Thymus (tissue), 11 donors: ENCODE results near the gene TSKU. TPM values are rescaled to one million over a fixed set of nuclear protein-coding genes. Genes with fewer than 3 reads are reported as not detected.

Source experiments
- DNase-seq, 9 donors: peaks; one replicate each; pipeline ENCODE4 v3.0.0-alpha.2; 2013; ENCODE audit warnings: low spot score in 9 of 9, low read depth in 6 of 9, missing footprints in 1 of 9
- H3K27ac ChIP-seq, 2 donors: one replicate each; pipeline ENCODE4 v1.5.1; 2013; ENCODE audit warnings: control low read depth in 1 of 2, low read depth in 1 of 2, low read length in 1 of 2, mild to moderate bottlenecking in 1 of 2, moderate library complexity in 1 of 2
- H3K27me3 ChIP-seq, 2 donors: one replicate each; pipeline ENCODE4 v1.5.1; 2013; ENCODE audit warnings: low read length in 1 of 2; ENCODE audit not compliant: control insufficient read depth in 2 of 2, insufficient read depth in 1 of 2
- H3K36me3 ChIP-seq, 2 donors: one replicate each; pipeline ENCODE4 v1.5.1; 2013; ENCODE audit warnings: low read length in 1 of 2, mild to moderate bottlenecking in 1 of 2, moderate library complexity in 1 of 2; ENCODE audit not compliant: control insufficient read depth in 2 of 2, insufficient read depth in 2 of 2
- H3K4me1 ChIP-seq, 2 donors: one replicate each; pipeline ENCODE4 v1.5.1; 2013; ENCODE audit warnings: low read length in 2 of 2; ENCODE audit not compliant: control insufficient read depth in 2 of 2, insufficient read depth in 2 of 2
- H3K4me3 ChIP-seq, 2 donors: one replicate each; pipeline ENCODE4 v1.5.1; 2013; ENCODE audit warnings: low read length in 2 of 2, control low read depth in 1 of 2, mild to moderate bottlenecking in 1 of 2
- H3K9me3 ChIP-seq, 2 donors: one replicate each; pipeline ENCODE4 v1.5.1; 2013; ENCODE audit warnings: low read length in 1 of 2, mild to moderate bottlenecking in 1 of 2; ENCODE audit not compliant: control insufficient read depth in 2 of 2, insufficient read depth in 1 of 2
- WGBS: extraction: QIAGEN DNeasy Blood & Tissue Kit; methylation state at CpG from one replicate; pipeline ENCODE4 v1.1.7; 2013; 5-methylcytosine and 5-hydroxymethylcytosine counted together
- polyA plus RNA-seq: library from polyadenylated mRNA; stranded (reverse); fragments of 200-250 nt; gene quantifications from one replicate; pipeline ENCODE4 v1.2.3, GENCODE V29; 2013
- total RNA-seq: library from RNA; stranded (reverse); fragments of 120-200 nt; gene quantifications from one replicate; pipeline ENCODE4 v1.2.4, GENCODE V29; 2013
- donor health status: healthy.

TSKU gene
- total and polyA plus RNA-seq, 2 donors = 2.9 to 11.8 TPM

DNA sequence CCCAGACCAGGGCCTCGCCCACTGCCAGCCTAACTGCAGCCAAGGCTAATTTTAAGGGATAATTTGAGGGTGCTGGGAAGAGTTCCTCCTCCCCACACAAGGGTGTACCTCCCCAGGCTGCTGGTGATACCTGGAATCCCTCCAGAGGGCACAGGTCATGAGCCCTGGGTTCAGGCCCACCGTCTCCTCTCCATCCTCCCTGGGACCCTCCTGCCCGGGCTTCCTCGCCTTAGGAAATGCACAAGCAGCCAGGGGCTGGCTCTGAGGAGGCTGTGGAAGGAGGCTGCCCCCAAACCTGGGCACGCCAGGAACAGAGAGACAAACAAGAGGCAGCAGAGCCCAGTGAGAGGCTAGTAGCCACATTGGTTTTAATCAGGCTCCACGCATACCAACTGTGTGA, 16.6 kb upstream of the TSKU start:
- Histone ChIP-seq H3K27ac (no peak overlapping the region), H3K4me3 (no peak overlapping the region), H3K4me1 (peaks cover 4 to 18% of the 10 kb centered on the region in 2 donors), H3K36me3 (no peaks in the 10 kb centered on the region), H3K9me3 (no peaks in the 10 kb centered on the region), H3K27me3 (no peaks in the 10 kb centered on the region)
- WGBS = 94% methylated on average over 6 of the region's 6 CpGs
- no peak for DNase-seq

DNA sequence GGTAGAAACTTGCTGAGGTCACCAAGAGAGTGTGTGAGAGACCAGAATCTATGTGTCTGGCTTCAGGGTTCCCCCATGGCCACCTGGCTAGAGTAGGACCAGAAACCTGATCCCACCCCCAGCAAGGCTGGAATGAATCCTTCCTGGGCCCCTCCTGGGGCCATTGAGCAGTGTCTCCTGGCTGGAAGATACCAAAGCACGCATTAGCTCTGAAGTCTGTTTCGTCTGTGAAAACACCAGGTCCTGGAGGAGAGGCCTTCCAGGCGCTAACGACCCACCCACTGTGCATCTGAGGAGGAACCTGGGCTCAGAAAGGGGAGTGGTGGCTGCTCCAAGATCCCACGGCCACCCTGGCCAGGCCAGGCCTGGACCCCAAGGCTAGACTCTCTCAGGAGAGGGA, 15.5 kb upstream of the TSKU start:
- Histone ChIP-seq H3K36me3 (no peaks in the 10 kb centered on the region), H3K27me3 (no peaks in the 10 kb centered on the region), H3K4me1 (peaks cover 4 to 18% of the 10 kb centered on the region in 2 donors), H3K4me3 (no peak overlapping the region), H3K27ac (no peak overlapping the region), H3K9me3 (no peaks in the 10 kb centered on the region)
- no peak for DNase-seq
- WGBS = 52% methylated on average over 5 of the region's 5 CpGs

GRCh38 chr11:76768088-76768908, 14.9 kb upstream of the TSKU start:
- no peaks in the 10 kb centered on the region for H3K27me3 ChIP-seq
- 3% methylated on average over 7 of the region's 7 CpGs for WGBS
- H3K9me3 ChIP-seq = no peaks in the 10 kb centered on the region
- no peak overlapping the region for H3K4me3 ChIP-seq
- H3K27ac ChIP-seq = no peak overlapping the region
- peak in 1 of 9 donors; percentile 31 for DNase-seq
- peaks cover 4 to 18% of the 10 kb centered on the region in 2 donors for H3K4me1 ChIP-seq
- H3K36me3 ChIP-seq = no peaks in the 10 kb centered on the region

DNA sequence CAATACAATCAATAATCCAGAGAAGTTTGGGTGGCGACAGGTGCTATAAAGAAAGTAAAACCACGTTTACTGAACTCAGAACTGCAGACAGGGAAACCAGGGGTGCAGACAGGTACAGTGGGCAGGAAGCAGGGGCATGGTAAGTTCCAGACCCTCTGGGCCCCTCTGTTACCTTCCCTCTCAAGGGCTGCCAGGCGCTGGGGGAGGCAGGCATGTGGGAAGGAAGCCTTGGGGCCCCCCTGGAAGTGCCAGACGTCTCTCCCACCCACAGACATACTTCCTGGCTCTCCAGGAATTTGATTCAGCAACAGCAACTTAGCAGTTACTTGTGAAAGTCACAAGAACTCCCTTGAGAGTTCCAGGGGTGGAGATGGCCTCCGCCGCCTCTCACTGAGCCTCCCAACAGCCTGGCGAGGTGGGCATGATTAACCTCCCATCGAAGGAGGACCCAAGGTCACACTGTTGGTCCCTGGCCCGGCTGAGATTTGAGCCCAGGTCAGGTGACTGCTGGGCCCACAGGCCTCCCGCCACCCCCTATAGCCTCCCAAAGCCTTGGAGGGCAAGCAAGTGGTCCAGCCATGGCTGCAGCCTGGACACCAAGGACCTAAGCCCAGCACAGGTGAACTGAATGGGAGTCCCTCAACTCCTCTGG, 14.1 kb upstream of the TSKU start:
- Histone ChIP-seq H3K9me3 (no peaks in the 10 kb centered on the region), H3K4me3 (no peak overlapping the region), H3K27me3 (no peaks in the 10 kb centered on the region), H3K27ac (no peak overlapping the region), H3K36me3 (no peaks in the 10 kb centered on the region), H3K4me1 (peaks cover 4 to 18% of the 10 kb centered on the region in 2 donors)
- WGBS = 60% methylated on average over 10 of the region's 10 CpGs
- no peak for DNase-seq

DNA sequence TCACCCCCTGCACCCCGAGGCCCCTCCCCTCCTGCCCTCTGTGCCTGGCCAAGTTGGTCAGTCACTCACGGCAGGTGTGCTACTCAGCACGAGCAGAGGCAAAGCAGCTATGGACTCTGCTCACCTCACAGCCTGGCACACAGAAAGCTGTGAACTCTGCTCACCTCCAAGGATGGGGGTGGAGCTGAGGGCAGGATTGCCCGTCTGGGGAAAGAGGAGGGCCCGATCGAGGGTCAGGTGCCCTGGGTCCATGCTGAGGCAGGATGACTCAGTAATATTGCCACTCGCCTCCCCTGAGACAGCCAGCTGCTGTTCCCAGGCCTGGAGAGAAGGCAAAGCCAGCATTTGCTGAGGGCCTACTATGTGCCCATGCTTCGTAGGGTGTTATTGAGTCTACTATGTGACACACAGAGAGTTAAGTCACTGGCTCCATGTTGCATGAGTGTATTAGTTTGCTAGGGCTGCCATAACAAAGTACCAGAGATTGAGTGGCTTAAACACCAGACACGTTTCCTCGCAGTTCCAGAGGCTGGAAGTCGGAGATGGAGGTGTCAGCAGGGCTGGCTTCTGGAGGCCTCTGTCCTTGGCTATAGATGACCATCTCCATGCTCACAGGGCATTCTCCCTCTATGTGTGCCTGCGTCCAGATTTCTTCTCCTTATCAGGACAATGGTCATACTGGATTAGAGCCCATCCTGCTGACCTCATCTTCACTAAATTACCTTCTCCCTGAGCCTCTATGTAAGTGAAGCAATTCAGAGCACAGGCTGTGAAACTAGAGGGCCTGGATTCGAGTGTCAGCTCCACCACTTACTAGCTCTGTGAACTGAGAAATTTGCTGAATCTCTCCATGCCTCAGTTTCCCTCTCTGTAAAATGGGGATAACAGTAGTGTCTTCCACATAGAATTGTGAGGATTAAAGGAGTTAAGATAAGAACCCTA, 13.2 kb upstream of the TSKU start:
- Histone ChIP-seq H3K36me3 (no peaks in the 10 kb centered on the region), H3K4me3 (no peak overlapping the region), H3K9me3 (no peaks in the 10 kb centered on the region), H3K4me1 (peaks cover 4 to 18% of the 10 kb centered on the region in 2 donors), H3K27me3 (no peaks in the 10 kb centered on the region), H3K27ac (no peak overlapping the region)
- 91% methylated on average over 13 of the region's 13 CpGs for WGBS
- DNase-seq = no peak

- no peaks in the 10 kb centered on the region for H3K9me3 ChIP-seq
- H3K4me3 ChIP-seq = no peak overlapping the region
- H3K4me1 ChIP-seq = peaks cover 4 to 18% of the 10 kb centered on the region in 2 donors
- 87% methylated on average over 6 of the region's 6 CpGs for WGBS
- H3K36me3 ChIP-seq = no peaks in the 10 kb centered on the region
- peak overlapping the region in 1 of 2 donors; percentile 55 for H3K27ac ChIP-seq
- H3K27me3 ChIP-seq = no peaks in the 10 kb centered on the region
- DNase-seq = no peak
These were observed 12.3 kb upstream of the TSKU start for GRCh38 chr11:76770642-76771445.

DNA sequence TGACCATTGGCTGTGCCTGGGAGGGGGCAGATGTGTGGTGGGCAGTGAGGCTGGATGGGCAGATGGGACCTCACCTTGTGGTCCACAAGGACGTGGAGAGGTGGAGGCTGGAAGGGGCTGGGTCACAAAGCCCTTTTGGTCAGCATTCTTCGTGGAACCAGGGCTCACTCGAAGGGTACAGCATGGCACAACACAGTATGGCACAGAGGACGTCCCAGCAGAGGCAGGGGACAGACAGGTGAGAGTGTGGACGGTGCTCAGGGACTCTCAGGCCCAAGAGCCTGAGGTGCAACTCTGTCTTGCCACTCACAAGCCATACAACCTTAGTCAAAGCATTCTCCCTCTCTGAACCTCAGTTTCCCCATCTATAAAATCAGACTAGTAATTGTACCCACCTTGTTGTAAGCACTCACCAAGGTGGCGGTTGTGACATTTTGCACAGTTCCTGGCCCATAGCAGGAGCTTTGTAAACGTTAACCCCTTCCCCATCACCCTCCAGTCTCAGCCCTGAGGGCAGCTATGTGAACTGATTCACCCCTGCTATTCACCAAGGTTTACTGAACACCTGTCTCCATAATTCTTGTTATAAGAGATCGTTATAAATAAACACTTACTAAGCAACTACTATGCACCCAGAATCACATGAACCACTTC, 11.6 kb upstream of the TSKU start:
- DNase-seq = no peak
- Histone ChIP-seq H3K4me3 (no peak overlapping the region), H3K27me3 (no peaks in the 10 kb centered on the region), H3K4me1 (peaks cover 4 to 18% of the 10 kb centered on the region in 2 donors), H3K9me3 (no peaks in the 10 kb centered on the region), H3K36me3 (no peaks in the 10 kb centered on the region), H3K27ac (no peak overlapping the region)
- 81% methylated on average over 8 of the region's 8 CpGs for WGBS

DNA sequence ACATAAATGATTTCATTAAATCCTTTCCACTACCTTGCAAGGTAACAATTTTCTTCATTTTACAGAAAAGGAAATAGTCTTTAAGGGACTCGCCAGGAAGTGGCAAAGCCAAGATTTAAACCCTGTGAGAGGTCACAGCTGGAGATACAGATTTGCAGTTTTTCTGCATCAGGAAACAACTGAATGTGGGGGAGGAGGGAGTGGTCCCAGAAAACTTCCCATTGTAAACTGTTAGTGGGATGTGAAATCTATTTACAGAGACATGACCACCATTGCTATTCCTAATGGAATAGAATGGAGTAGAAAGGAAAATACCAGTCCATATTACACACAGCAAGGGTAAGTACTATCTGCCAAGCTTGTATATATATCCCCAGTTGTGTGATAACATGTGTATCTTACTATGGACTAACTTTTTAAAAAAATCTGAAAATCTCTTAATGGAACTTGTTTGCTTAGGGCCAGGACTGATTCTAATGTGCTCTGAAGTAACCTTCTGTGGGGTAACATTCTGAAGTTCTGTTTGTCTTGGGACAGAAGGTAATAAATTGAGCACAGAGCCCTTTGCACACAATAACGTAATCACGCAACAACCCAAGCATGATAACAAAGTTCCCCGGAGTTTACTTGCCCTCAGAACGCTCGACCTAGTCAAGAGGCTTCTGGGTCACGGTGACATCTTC, 10.9 kb upstream of the TSKU start:
- no peak for DNase-seq
- H3K27me3 ChIP-seq = no peaks in the 10 kb centered on the region
- 81% methylated on average over 7 of the region's 7 CpGs for WGBS
- H3K36me3 ChIP-seq = no peaks in the 10 kb centered on the region
- H3K4me3 ChIP-seq = no peak overlapping the region
- no peaks in the 10 kb centered on the region for H3K9me3 ChIP-seq
- no peak overlapping the region for H3K27ac ChIP-seq
- H3K4me1 ChIP-seq = peaks cover 4 to 18% of the 10 kb centered on the region in 2 donors
